Erythroblast (primary cell): ENCODE results near the gene PTPN22.

ENCODE experiments used
- GATA1 ChIP-seq: IDR thresholded peaks from 2 replicates; pipeline ENCODE4 v1.6.1; 2011; ENCODE audit warnings: low read depth, mild to moderate bottlenecking, control low read depth, low read length, moderate library complexity
- POLR2A ChIP-seq: IDR thresholded peaks from 2 replicates; pipeline ENCODE4 v1.6.1; 2011; ENCODE audit warnings: mild to moderate bottlenecking, low read length

- TF ChIP-seq POLR2A: no peak
- TF ChIP-seq GATA1: no peak
Observed at GRCh38 chr1:113779542-113779941, 92.0 kb downstream of the PTPN22 start.
